Measurements from ENCODE around the gene FSTL5. TPM values are rescaled to one million over a fixed set of nuclear protein-coding genes. Genes with fewer than 3 reads are reported as not detected.

The FSTL5 gene
- total RNA-seq, 1 experiment from 2014 or later, result not detected

GRCh38 chr4:162116095-162116779 is 47.6 kb downstream of the FSTL5 start:
- Histone ChIP-seq H2BK15ac (ENCODE audit: low read depth, low read length) (no peak overlapping the region), H3K4me2 (ENCODE audit: insufficient read depth, insufficient read length, low read length) (peak overlapping the region; percentile 17), H4K8ac (replicated peaks; ENCODE audit: insufficient read length, low read depth, low read length) (no peak overlapping the region), H2BK20ac (ENCODE audit: low read depth, low read length, poor library complexity, severe bottlenecking) (no peak overlapping the region), H3K56ac (ENCODE audit: insufficient read length, low read depth, low read length) (no peak overlapping the region), H2AK5ac (ENCODE audit: insufficient read length, low read length) (no peak overlapping the region), H3K9ac (ENCODE audit: extremely low read depth, insufficient read length, low read length) (no peak overlapping the region), H2BK12ac (ENCODE audit: insufficient read length, low read depth, low read length) (no peak overlapping the region), H3K4ac (ENCODE audit: low read depth, low read length) (no peak overlapping the region), H2BK5ac (ENCODE audit: insufficient read length, low read length) (no peak overlapping the region), H3K79me2 (ENCODE audit: insufficient read depth, low read length) (no peaks in the 10 kb centered on the region), H3K23me2 (ENCODE audit: insufficient read length, low read depth, low read length, poor library complexity, severe bottlenecking) (no peaks in the 10 kb centered on the region), H3K27ac (ENCODE audit: insufficient read length, low read depth, low read length) (no peak overlapping the region), H3K18ac (ENCODE audit: insufficient read length, low read depth, low read length) (no peak overlapping the region), H4K5ac (ENCODE audit: insufficient read length, low read depth, low read length) (no peak overlapping the region), H4K20me1 (ENCODE audit: control insufficient read depth, insufficient read depth, insufficient read length) (no peaks in the 10 kb centered on the region), H3T11ph (ENCODE audit: low read length) (no peak overlapping the region), H3K23ac (ENCODE audit: insufficient read length, low read depth, low read length) (no peak overlapping the region), H2AFZ (ENCODE audit: low read length) (peak overlapping the region; percentile 89), H3K4me1 (ENCODE audit: insufficient read depth, low read length) (peaks cover 7% of the 10 kb centered on the region), H3K27me3 (ENCODE audit: insufficient read depth, low read length) (no peaks in the 10 kb centered on the region), H4K91ac (ENCODE audit: insufficient read length, low read depth, low read length) (no peak overlapping the region), H3K9me3 (ENCODE audit: control insufficient read depth, low read depth, low read length) (no peaks in the 10 kb centered on the region), H3K79me1 (ENCODE audit: insufficient read depth, low read depth, low read length, poor library complexity, severe bottlenecking) (no peaks in the 10 kb centered on the region), H3K14ac (ENCODE audit: insufficient read depth, low read length) (no peak overlapping the region), H2BK120ac (ENCODE audit: low read depth, low read length, poor library complexity, severe bottlenecking) (no peak overlapping the region)
- no peaks in the 10 kb centered on the region for H3K9me3 Mint-ChIP-seq
- DNase-seq, result peak; percentile 41
- H3K27me3 Mint-ChIP-seq (ENCODE audit: low read depth), result no peaks in the 10 kb centered on the region
- H3K36me3 Mint-ChIP-seq (ENCODE audit: insufficient read depth in 1 of 3, low read depth in 3 of 3), result peaks cover 0 to 4% (median 0%) of the 10 kb centered on the region in 3 experiments; a peak in 1 of 7 replicates
- H3K27ac Mint-ChIP-seq, result peak overlapping the region in 2 of 3 experiments; percentile 78 to 97; a peak in 6 of 7 replicates
- no peak for TF ChIP-seq CTCF (conservative IDR thresholded peaks at IDR 0.05)
- peak overlapping the region in 1 of 2 experiments; percentile 70; a peak in 3 of 5 replicates for H3K4me3 Mint-ChIP-seq
- H3K4me1 Mint-ChIP-seq, result peaks cover 33 to 38% of the 10 kb centered on the region in 2 experiments
- no CpG with 5 or more reads among the region's 13 CpGs for WGBS (ENCODE audit: extremely low coverage, insufficient read length, low lambda C conversion rate)

All from H9 (cell line).